Spleen (tissue), 11 donors: Measurements from ENCODE around the gene RANBP10. TPM values are rescaled to one million over a fixed set of nuclear protein-coding genes. Genes with fewer than 3 reads are reported as not detected.

Experiments
- DNase-seq: peaks from one replicate; pipeline ENCODE4 v3.0.0-alpha.2; 2020
- H3K27ac ChIP-seq, 8 donors: fragments of 200-600 bp; sonication (generic) in 7 of 8; 1 replicate in 4 of 8; 2 replicates in 4 of 8; pipeline versions ENCODE4 v1.5.0 to v1.8.0; 2016 to 2021; ENCODE audit warnings: inconsistent platforms in 4 of 8, mild to moderate bottlenecking in 4 of 8, moderate library complexity in 1 of 8
- H3K27me3 ChIP-seq, 7 donors: fragments of 200-600 bp; sonication (generic) in 6 of 7; replicated peaks in 1 of 7; 1 replicate in 4 of 7; 2 replicates in 3 of 7; pipeline versions ENCODE4 v1.5.0 to v1.8.0; 2016 to 2021; ENCODE audit warnings: inconsistent platforms in 3 of 7, mild to moderate bottlenecking in 1 of 7
- H3K36me3 ChIP-seq, 6 donors: fragments of 200-600 bp; sonication (generic) in 5 of 6; 1 replicate in 4 of 6; 2 replicates in 2 of 6; pipeline versions ENCODE4 v1.5.0 to v1.8.0; 2016 to 2021; ENCODE audit warnings: inconsistent platforms in 2 of 6
- H3K4me1 ChIP-seq, 6 donors: fragments of 200-600 bp; sonication (generic) in 5 of 6; 1 replicate in 3 of 6; 2 replicates in 3 of 6; pipeline versions ENCODE4 v1.5.0 to v1.8.0; 2016 to 2021; ENCODE audit warnings: inconsistent platforms in 3 of 6
- H3K4me3 ChIP-seq, 8 donors: fragments of 200-600 bp; sonication (generic) in 7 of 8; 1 replicate in 4 of 8; 2 replicates in 4 of 8; pipeline versions ENCODE4 v1.5.0 to v1.8.0; 2016 to 2021; ENCODE audit warnings: inconsistent platforms in 4 of 8, mild to moderate bottlenecking in 4 of 8, moderate library complexity in 2 of 8
- H3K9me3 ChIP-seq, 8 donors: fragments of 200-600 bp; sonication (generic) in 7 of 8; 1 replicate in 4 of 8; 2 replicates in 4 of 8; pipeline versions ENCODE4 v1.5.0 to v1.8.0; 2016 to 2021; ENCODE audit warnings: inconsistent platforms in 4 of 8
- CTCF ChIP-seq, 11 experiments: fragments of 200-600 bp in 7 of 11; fragments of 450-650 bp in 4 of 11; sonication (generic) in 4 of 11; IDR thresholded peaks in 8 of 11; conservative IDR thresholded peaks in 3 of 11; 1 replicate in 7 of 11; 2 replicates in 4 of 11; pipeline versions ENCODE4 v1.4.0 to v1.8.0; 2016 to 2021; ENCODE audit warnings: antibody characterized with exemption in 11 of 11, inconsistent platforms in 4 of 11, mild to moderate bottlenecking in 1 of 11
- POLR2A ChIP-seq, 3 donors: fragments of 450-650 bp; IDR thresholded peaks; one replicate each; pipeline ENCODE4 v1.5.1; 2017; ENCODE audit warnings: antibody characterized with exemption in 3 of 3, mild to moderate bottlenecking in 1 of 3
- POLR2AphosphoS5 ChIP-seq, 3 donors: sonication (generic); formaldehyde crosslinking; IDR thresholded peaks; one replicate each; pipeline ENCODE4 v1.5.1; 2017; ENCODE audit warnings: antibody characterized with exemption in 3 of 3
- WGBS, 5 donors: extraction: QIAGEN DNeasy Blood & Tissue Kit in 3 of 5; methylation state at CpG; one replicate each; pipeline versions ENCODE4 v1.1.5 to v1.1.7; 2013 to 2018; 5-methylcytosine and 5-hydroxymethylcytosine counted together
- intact Hi-C: fragments of 100-400 bp; cut with DNase I; formaldehyde crosslinking; loops from one replicate; pipeline ENCODE4 v1.15.0; 2023; ENCODE audit warnings: low total_unique reads
- polyA plus RNA-seq, 3 donors: library from polyadenylated mRNA; stranded (reverse); fragments of 200-250 nt; gene quantifications; one replicate each; pipeline ENCODE4 v1.2.1, GENCODE V29; 2013
- total RNA-seq, 7 donors: library from RNA; depleted of rRNA in 3 of 7; stranded (reverse); fragments of >200 nt in 3 of 7; fragmentation: NEBNext Ultra II Directional in 4 of 7; extraction: Animal tissue kit (Norgen Biotek cat#: 25700) in 4 of 7; gene quantifications; one replicate each; pipeline versions ENCODE4 v1.1.0 to v1.2.1, GENCODE V29; 2016 to 2021
- donor health status: healthy with polysubstance abuse.
- donor health status: DM: no; HTN: no; CAD: no; lungs with moderate emphysema.
- donor health status: DM: no; HTN: no; CAD: no.
- donor health status: Bipolar disorder and iron deficiency.
- donor health status: healthy.
- donor health status: DM: no; HTN: no; CAD: no.
- donor health status: DM: yes; HTN: yes; CAD: no.

The RANBP10 gene
- total and polyA plus RNA-seq, 10 donors: 6.6 to 38.6 (median 22.6) TPM

- H3K4me3 ChIP-seq: no peak overlapping the region
- TF ChIP-seq POLR2A (IDR thresholded peaks at IDR 0.05): no peak
- no peak for TF ChIP-seq POLR2AphosphoS5 (IDR thresholded peaks at IDR 0.05)
- TF ChIP-seq CTCF (IDR thresholded peaks at IDR 0.05 in 8 of 11, conservative IDR thresholded peaks at IDR 0.05 in 3 of 11): no peak
- intact Hi-C loops: no loop called here
- H3K4me1 ChIP-seq: peaks cover 8 to 22% (median 17%) of the 10 kb centered on the region in 6 donors
- peak overlapping the region in 1 of 8 donors; percentile 6 for H3K27ac ChIP-seq
- no peaks in the 10 kb centered on the region for H3K9me3 ChIP-seq
- no peak for DNase-seq
- WGBS, 5 donors: 91 to 94% (median 91%) methylated on average over 6 of the region's 6 CpGs
- peaks cover 0 to 83% (median 19%) of the 10 kb centered on the region in 6 donors for H3K36me3 ChIP-seq
- H3K27me3 ChIP-seq: no peaks in the 10 kb centered on the region
Observed at GRCh38 chr16:67770346-67770991, 35.9 kb downstream of the RANBP10 start.

- DNase-seq: no peak
Observed at GRCh38 chr16:67767953-67768352, 38.4 kb downstream of the RANBP10 start.

GRCh38 chr16:67766291-67766690, 40.1 kb downstream of the RANBP10 start:
- Histone ChIP-seq H3K4me3 (no peak overlapping the region), H3K4me1 (peaks cover 0 to 5% (median 0%) of the 10 kb centered on the region in 6 donors), H3K27me3 (no peaks in the 10 kb centered on the region), H3K27ac (no peak overlapping the region), H3K9me3 (no peaks in the 10 kb centered on the region), H3K36me3 (peaks cover 0 to 90% (median 13%) of the 10 kb centered on the region in 6 donors)
- no peak for DNase-seq
- TF ChIP-seq CTCF (IDR thresholded peaks at IDR 0.05 in 8 of 11, conservative IDR thresholded peaks at IDR 0.05 in 3 of 11): no peak
- TF ChIP-seq POLR2A (IDR thresholded peaks at IDR 0.05): no peak
- no peak for TF ChIP-seq POLR2AphosphoS5 (IDR thresholded peaks at IDR 0.05)
- intact Hi-C loops: no loop called here
- WGBS, 5 donors: 96 to 99% (median 98%) methylated on average over 4 of the region's 4 CpGs

More at GRCh38 chr16:67767953-67768352, 38.4 kb downstream of the RANBP10 start:
- intact Hi-C loops: no loop called here
- no peak overlapping the region for H3K4me3 ChIP-seq
- H3K27ac ChIP-seq: no peak overlapping the region
- H3K27me3 ChIP-seq: no peaks in the 10 kb centered on the region
- 77 to 94% (median 80%) methylated on average over 7 of the region's 7 CpGs for WGBS, 5 donors
- peaks cover 0 to 6% (median 4%) of the 10 kb centered on the region in 6 donors for H3K4me1 ChIP-seq
- no peaks in the 10 kb centered on the region for H3K9me3 ChIP-seq
- no peak for TF ChIP-seq POLR2A (IDR thresholded peaks at IDR 0.05)
- no peak for TF ChIP-seq POLR2AphosphoS5 (IDR thresholded peaks at IDR 0.05)
- TF ChIP-seq CTCF (IDR thresholded peaks at IDR 0.05 in 8 of 11, conservative IDR thresholded peaks at IDR 0.05 in 3 of 11): no peak
- peaks cover 0 to 97% (median 19%) of the 10 kb centered on the region in 6 donors for H3K36me3 ChIP-seq

GRCh38 chr16:67764158-67764667, 42.1 kb downstream of the RANBP10 start:
- peaks cover 0 to 78% (median 4%) of the 10 kb centered on the region in 6 donors for H3K36me3 ChIP-seq
- no peak overlapping the region for H3K4me3 ChIP-seq
- no peak overlapping the region for H3K27ac ChIP-seq
- H3K9me3 ChIP-seq: no peaks in the 10 kb centered on the region
- peaks cover 0 to 21% (median 6%) of the 10 kb centered on the region in 6 donors for H3K4me1 ChIP-seq
- 94 to 97% (median 95%) methylated on average over 7 of the region's 7 CpGs for WGBS, 5 donors
- DNase-seq: no peak
- intact Hi-C loops: no loop called here
- H3K27me3 ChIP-seq: no peaks in the 10 kb centered on the region
- TF ChIP-seq CTCF (IDR thresholded peaks at IDR 0.05 in 8 of 11, conservative IDR thresholded peaks at IDR 0.05 in 3 of 11) (no peak), POLR2AphosphoS5 (IDR thresholded peaks at IDR 0.05) (no peak), POLR2A (IDR thresholded peaks at IDR 0.05) (no peak)
